SK-N-MC (cell line): Measurements from ENCODE around the gene ARHGEF1.
"Not testable (repeated sequence)": the region's sequence is repeated elsewhere in the genome, so short reads cannot be mapped to it uniquely, and the experiment has no call there.

ENCODE experiments used
- EZH2 ChIP-seq: fragments of 200-600 bp; sonication (generic); IDR thresholded peaks from one replicate; pipeline ENCODE4 v1.6.1; 2017; ENCODE audit warnings: antibody characterized with exemption
- FOXP2 ChIP-seq: optimal IDR thresholded peaks from 2 replicates; pipeline ENCODE3; 2011; ENCODE audit warnings: mild to moderate bottlenecking, moderate library complexity; ENCODE audit not compliant: insufficient read depth; ENCODE audit errors: extremely low read length, control extremely low read depth
- POLR2AphosphoS5 ChIP-seq: IDR thresholded peaks from 2 replicates; pipeline ENCODE4 v1.6.1; 2012; ENCODE audit warnings: mild to moderate bottlenecking, low read depth, low read length, borderline replicate concordance

DNA sequence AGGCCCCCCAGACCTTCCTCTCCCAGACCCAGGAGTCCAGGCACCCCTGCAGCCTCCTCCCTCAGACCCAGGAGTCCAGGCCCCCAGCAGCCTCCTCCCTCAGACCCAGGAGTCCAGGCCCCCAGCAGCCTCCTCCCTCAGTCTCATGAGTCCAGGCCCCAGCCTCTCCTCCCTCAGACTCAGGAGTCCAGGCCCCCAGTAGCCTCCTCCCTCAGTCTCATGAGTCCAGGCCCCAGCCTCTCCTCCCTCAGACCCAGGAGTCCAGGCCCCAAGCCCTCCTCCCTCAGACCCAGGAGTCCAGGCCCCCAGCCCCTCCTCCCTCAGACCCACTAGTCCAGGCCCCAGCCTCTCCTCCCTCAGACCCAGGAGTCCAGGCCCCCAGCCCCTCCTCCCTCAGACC is 56.2 kb downstream of the ARHGEF1 start:
- not testable (repeated sequence) for TF ChIP-seq POLR2AphosphoS5, EZH2, FOXP2
